BE2C (cell line): ENCODE measurements around the gene PDX1.

Experiments used
- DNase-seq: peaks from one replicate; pipeline ENCODE4 v3.0.0-alpha.2; 2020
- H3K27me3 ChIP-seq: fragments of 250-450 bp; sonication (Bioruptor Pico); 2 replicates; pipeline ENCODE4 v1.5.1; 2020; ENCODE audit warnings: mild to moderate bottlenecking
- H3K36me3 ChIP-seq: fragments of 250-450 bp; sonication (Bioruptor Pico); 2 replicates; pipeline ENCODE4 v1.5.1; 2020; ENCODE audit warnings: mild to moderate bottlenecking
- H3K4me1 ChIP-seq: fragments of 250-450 bp; sonication (Bioruptor Pico); 2 replicates; pipeline ENCODE4 v1.5.1; 2020
- H3K4me3 ChIP-seq: 2 replicates; pipeline ENCODE4 v1.5.1; 2011; ENCODE audit warnings: low read depth, low read length
- H3K9me3 ChIP-seq: fragments of 250-450 bp; sonication (Bioruptor Pico); 2 replicates; pipeline ENCODE4 v1.5.1; 2020
- TF ChIP-seq, protein P1 (sequence below): IDR thresholded peaks from 2 replicates; pipeline ENCODE4 v1.5.1; 2012; ENCODE audit warnings: mild to moderate bottlenecking, low read depth, low read length

The PDX1 gene

GRCh38 chr13:27925220-27925991 lies 5.6 kb downstream of the PDX1 start:
- Histone ChIP-seq H3K4me3 (no peak overlapping the region), H3K9me3 (no peaks in the 10 kb centered on the region), H3K27me3 (peaks cover 100% of the 10 kb centered on the region), H3K4me1 (no peaks in the 10 kb centered on the region), H3K36me3 (no peaks in the 10 kb centered on the region)
- no peak for DNase-seq
- TF ChIP-seq, protein P1, sequence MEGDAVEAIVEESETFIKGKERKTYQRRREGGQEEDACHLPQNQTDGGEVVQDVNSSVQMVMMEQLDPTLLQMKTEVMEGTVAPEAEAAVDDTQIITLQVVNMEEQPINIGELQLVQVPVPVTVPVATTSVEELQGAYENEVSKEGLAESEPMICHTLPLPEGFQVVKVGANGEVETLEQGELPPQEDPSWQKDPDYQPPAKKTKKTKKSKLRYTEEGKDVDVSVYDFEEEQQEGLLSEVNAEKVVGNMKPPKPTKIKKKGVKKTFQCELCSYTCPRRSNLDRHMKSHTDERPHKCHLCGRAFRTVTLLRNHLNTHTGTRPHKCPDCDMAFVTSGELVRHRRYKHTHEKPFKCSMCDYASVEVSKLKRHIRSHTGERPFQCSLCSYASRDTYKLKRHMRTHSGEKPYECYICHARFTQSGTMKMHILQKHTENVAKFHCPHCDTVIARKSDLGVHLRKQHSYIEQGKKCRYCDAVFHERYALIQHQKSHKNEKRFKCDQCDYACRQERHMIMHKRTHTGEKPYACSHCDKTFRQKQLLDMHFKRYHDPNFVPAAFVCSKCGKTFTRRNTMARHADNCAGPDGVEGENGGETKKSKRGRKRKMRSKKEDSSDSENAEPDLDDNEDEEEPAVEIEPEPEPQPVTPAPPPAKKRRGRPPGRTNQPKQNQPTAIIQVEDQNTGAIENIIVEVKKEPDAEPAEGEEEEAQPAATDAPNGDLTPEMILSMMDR = no peak

- Histone ChIP-seq H3K4me3 (no peak overlapping the region), H3K4me1 (no peaks in the 10 kb centered on the region), H3K36me3 (no peaks in the 10 kb centered on the region), H3K9me3 (no peaks in the 10 kb centered on the region), H3K27me3 (peaks cover 100% of the 10 kb centered on the region)
- no peak for DNase-seq
- TF ChIP-seq, protein P1 = no peak
These were observed 7.0 kb downstream of the PDX1 start for GRCh38 chr13:27926644-27927434.

GRCh38 chr13:27927444-27928352 lies 7.9 kb downstream of the PDX1 start:
- Histone ChIP-seq H3K27me3 (peaks cover 97% of the 10 kb centered on the region), H3K4me3 (no peak overlapping the region), H3K36me3 (no peaks in the 10 kb centered on the region), H3K9me3 (no peaks in the 10 kb centered on the region), H3K4me1 (no peaks in the 10 kb centered on the region)
- no peak for DNase-seq
- TF ChIP-seq, protein P1 = no peak

DNA sequence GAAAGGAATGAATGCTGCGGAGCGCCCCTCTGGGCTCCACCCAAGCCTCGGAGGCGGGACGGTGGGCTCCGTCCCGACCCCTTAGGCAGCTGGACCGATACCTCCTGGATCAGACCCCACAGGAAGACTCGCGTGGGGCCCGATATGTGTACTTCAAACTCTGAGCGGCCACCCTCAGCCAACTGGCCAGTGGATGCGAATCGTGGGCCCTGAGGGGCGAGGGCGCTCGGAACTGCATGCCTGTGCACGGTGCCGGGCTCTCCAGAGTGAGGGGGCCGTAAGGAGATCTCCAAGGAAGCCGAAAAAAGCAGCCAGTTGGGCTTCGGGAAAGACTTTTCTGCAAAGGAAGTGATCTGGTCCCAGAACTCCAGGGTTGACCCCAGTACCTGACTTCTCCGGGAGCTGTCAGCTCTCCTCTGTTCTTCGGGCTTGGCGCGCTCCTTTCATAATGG lies 8.6 kb downstream of the PDX1 start:
- Histone ChIP-seq H3K27me3 (peaks cover 90% of the 10 kb centered on the region), H3K36me3 (no peaks in the 10 kb centered on the region), H3K9me3 (no peaks in the 10 kb centered on the region), H3K4me1 (no peaks in the 10 kb centered on the region), H3K4me3 (no peak overlapping the region)
- TF ChIP-seq, protein P1 = no peak
- DNase-seq = no peak

DNA sequence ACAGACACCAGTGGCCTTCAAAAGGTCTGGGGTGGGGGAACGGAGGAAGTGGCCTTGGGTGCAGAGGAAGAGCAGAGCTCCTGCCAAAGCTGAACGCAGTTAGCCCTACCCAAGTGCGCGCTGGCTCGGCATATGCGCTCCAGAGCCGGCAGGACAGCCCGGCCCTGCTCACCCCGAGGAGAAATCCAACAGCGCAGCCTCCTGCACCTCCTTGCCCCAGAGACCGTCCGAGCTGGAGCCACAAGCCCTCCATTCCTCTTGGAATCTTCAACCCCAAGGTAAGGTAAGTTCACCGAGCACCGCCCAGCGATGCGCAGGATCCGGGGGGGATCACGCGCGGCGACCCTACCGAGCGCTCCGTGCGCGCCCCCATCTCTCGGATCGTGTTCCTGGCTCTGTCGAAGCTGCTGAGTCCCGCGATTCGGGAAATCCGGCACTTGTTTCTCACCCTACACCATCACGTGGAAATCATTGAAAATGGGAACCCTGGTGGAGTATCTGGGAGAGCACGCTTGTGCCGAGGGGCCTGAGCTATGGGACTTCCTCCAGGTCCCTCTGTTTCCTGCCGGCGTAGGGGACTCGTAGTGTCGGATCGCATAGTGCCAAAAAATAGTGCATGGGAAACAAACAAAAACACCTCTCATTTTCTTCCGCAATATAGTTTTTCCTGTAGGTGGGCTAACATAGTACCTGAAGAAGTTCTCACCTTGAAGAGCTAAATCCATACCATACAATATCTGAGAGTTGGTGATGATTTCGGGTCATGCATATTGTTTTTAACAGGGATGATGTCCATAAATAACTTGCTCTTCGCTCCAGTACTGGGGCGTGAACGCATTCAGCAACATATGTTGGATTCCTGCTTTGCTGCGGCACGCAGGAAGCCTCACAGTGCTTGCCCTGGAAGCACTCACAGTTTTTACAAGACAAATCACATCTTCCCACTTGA lies 9.3 kb downstream of the PDX1 start:
- TF ChIP-seq, protein P1 = no peak
- Histone ChIP-seq H3K27me3 (peaks cover 83% of the 10 kb centered on the region), H3K9me3 (no peaks in the 10 kb centered on the region), H3K4me1 (no peaks in the 10 kb centered on the region), H3K4me3 (no peak overlapping the region), H3K36me3 (no peaks in the 10 kb centered on the region)
- no peak for DNase-seq
